ENCODE measurements around the gene SHC2.

Gene SHC2

DNA sequence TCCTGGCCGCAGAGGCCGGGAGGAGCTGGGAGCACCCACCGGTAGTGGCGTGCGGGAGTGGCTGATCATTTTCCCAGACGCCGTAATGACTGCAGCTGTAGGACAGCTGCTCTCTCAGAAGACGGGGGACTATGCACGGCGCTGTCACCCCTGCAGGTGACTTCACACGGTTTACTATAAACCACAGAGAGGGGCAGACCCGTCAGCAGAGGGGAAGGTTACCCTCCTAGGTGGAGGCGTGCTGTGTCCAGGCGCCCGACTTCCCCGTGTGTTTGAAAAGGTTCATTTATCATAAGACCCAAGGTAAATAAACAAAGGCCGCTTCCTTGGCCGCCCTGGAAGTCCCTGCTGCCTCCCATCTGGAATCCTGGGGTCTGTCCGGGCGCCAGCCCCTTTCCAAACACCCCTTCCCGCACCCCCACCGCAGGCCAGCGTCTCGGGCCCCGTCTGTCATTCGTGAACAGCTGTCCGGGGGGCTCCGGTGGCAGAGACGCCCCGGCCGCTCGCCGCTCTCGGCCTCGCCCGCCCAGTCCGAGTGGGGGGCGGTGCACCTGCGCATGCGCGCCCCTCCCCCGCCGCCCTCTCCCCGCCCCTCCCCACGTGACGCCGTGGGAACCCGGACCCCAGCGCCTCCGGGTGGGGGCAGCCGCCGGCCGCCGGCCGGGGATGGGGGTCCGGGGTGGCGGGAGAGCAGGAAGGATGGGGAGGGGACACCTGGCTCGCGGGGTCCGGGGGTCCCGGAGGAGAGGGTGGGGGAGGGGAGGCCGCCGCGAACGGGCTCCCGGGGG is 915 bp downstream of the SHC2 start:
- Histone ChIP-seq H3K27ac (ENCODE audit: extremely low read depth, low read depth, low read length) (peak overlapping the region; percentile 82), H3K36me3 (ENCODE audit: control insufficient read depth in 2 of 2, insufficient read depth in 1 of 2, low read length in 2 of 2) (peaks cover 0 to 9% of the 10 kb centered on the region in 2 experiments; a peak in 1 of 3 replicates), H3K9me3 (ENCODE audit: control insufficient read depth, insufficient read depth, low read depth, low read length) (no peaks in the 10 kb centered on the region), H3K4me3 (ENCODE audit: low read depth, low read length) (peak overlapping the region; percentile 66), H3K4me1 (ENCODE audit: control insufficient read depth, insufficient read depth, low read length) (no peaks in the 10 kb centered on the region)
- ChIA-PET CTCF (no interaction called here), POLR2A (no interaction called here)
- TF ChIP-seq SP7 (tag by site-specific recombination; IDR thresholded peaks at IDR 0.05) = peak; percentile 57; the same call in 1 of the 2 replicates
- no peak for TF ChIP-seq ZNF791 (tag by site-specific recombination; IDR thresholded peaks at IDR 0.05)
- no peak for TF ChIP-seq GFI1B (tag by site-specific recombination; IDR thresholded peaks at IDR 0.05)
- TF ChIP-seq ZNF146 (tag by site-specific recombination; IDR thresholded peaks at IDR 0.05) = no peak
- no peak for TF ChIP-seq ZBTB49 (tag by site-specific recombination; IDR thresholded peaks at IDR 0.05; ENCODE audit: low read depth)
- no peak for TF ChIP-seq ZNF248 (tag by site-specific recombination; IDR thresholded peaks at IDR 0.05)
- TF ChIP-seq ZNF747 (tag by site-specific recombination; IDR thresholded peaks at IDR 0.05) = no peak
- TF ChIP-seq KLF7 (tag by site-specific recombination; IDR thresholded peaks at IDR 0.05; ENCODE audit: borderline replicate concordance) = 0 out of 2 replicates have a peak, but pooled peaks have one; percentile 25
- TF ChIP-seq, protein P1, sequence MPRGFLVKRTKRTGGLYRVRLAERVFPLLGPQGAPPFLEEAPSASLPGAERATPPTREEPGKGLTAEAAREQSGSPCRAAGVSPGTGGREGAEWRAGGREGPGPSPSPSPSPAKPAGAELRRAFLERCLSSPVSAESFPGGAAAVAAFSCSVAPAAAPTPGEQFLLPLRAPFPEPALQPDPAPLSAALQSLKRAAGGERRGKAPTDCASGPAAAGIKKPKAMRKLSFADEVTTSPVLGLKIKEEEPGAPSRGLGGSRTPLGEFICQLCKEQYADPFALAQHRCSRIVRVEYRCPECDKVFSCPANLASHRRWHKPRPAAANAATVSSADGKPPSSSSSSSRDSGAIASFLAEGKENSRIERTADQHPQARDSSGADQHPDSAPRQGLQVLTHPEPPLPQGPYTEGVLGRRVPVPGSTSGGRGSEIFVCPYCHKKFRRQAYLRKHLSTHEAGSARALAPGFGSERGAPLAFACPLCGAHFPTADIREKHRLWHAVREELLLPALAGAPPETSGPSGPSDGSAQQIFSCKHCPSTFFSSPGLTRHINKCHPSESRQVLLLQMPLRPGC (tag by site-specific recombination; IDR thresholded peaks at IDR 0.05) = no peak
- no peak for TF ChIP-seq ZNF302 (tag by site-specific recombination; IDR thresholded peaks at IDR 0.05; ENCODE audit: low read depth)
- no peak for TF ChIP-seq ZNF184 (tag by site-specific recombination; IDR thresholded peaks at IDR 0.05)
- no peak for TF ChIP-seq BCL11A (tag by site-specific recombination; IDR thresholded peaks at IDR 0.05; ENCODE audit: low read depth)
- 0 out of 2 replicates have a peak, but pooled peaks have one; percentile 14 for TF ChIP-seq ZBTB11 (tag by site-specific recombination; conservative IDR thresholded peaks at IDR 0.05; ENCODE audit: low read depth)
- TF ChIP-seq ZNF416 (tag by site-specific recombination; IDR thresholded peaks at IDR 0.05) = no peak
- TF ChIP-seq ZNF280D (tag by site-specific recombination; IDR thresholded peaks at IDR 0.05) = no peak
- TF ChIP-seq HOXD13 (CRISPR knock-in tag; IDR thresholded peaks at IDR 0.05; ENCODE audit: borderline replicate concordance) = no peak
- TF ChIP-seq ZNF140 (tag by site-specific recombination; IDR thresholded peaks at IDR 0.05) = no peak
- 0 out of 2 replicates have a peak, but pooled peaks have one; percentile 66 for TF ChIP-seq ZBTB7A (tag by site-specific recombination; IDR thresholded peaks at IDR 0.05; ENCODE audit: low read depth)
- TF ChIP-seq TSHZ1 (tag by site-specific recombination; IDR thresholded peaks at IDR 0.05; ENCODE audit: borderline replicate concordance) = no peak
- no peak for TF ChIP-seq ZNF114 (tag by site-specific recombination; IDR thresholded peaks at IDR 0.05)
- 0 out of 2 replicates have a peak, but pooled peaks have one; percentile 35 for TF ChIP-seq GLIS2 (tag by site-specific recombination; IDR thresholded peaks at IDR 0.05)
- no peak for TF ChIP-seq ZNF571 (tag by site-specific recombination; IDR thresholded peaks at IDR 0.05)

All from HEK293 (cell line).